ENCODE data around the gene UBE2D2.
"Not testable (repeated sequence)": the region's sequence is repeated elsewhere in the genome, so short reads cannot be mapped to it uniquely, and the experiment has no call there.

DNA sequence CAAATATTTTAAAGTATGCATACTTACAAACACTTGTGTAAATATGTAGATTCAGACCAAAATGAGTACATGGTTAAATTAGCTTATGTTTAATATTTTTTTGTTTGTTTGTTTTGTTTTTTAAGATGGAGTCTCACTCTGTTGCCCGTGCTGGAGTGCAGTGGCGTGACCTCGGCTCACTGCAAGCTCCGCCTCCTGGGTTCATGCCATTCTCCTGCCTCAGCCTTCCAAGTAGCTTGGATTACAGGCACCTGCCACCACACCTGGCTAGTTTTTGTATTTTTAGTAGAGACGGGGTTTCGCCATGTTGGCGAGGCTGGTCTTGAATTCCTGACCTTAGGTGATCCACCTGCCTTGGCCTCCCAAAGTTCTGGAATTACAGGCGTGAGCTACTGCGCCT is 40.8 kb downstream of the UBE2D2 start:
- TF ChIP-seq ISL1 (CRISPR knock-in tag; IDR thresholded peaks at IDR 0.05); ARNTL (CRISPR knock-in tag; IDR thresholded peaks at IDR 0.05; ENCODE audit: borderline replicate concordance, low read depth); SNAI2 (CRISPR knock-in tag; IDR thresholded peaks at IDR 0.05); PPARA (CRISPR knock-in tag; IDR thresholded peaks at IDR 0.05; ENCODE audit: borderline replicate concordance); ZNF70 (CRISPR knock-in tag; IDR thresholded peaks at IDR 0.05); ZNF8 (CRISPR knock-in tag; IDR thresholded peaks at IDR 0.05); OSR1 (CRISPR knock-in tag; IDR thresholded peaks at IDR 0.05); GLIS3 (CRISPR knock-in tag; IDR thresholded peaks at IDR 0.05); ZFP30 (CRISPR knock-in tag; IDR thresholded peaks at IDR 0.05): not testable (repeated sequence)
- TF ChIP-seq, protein P1, sequence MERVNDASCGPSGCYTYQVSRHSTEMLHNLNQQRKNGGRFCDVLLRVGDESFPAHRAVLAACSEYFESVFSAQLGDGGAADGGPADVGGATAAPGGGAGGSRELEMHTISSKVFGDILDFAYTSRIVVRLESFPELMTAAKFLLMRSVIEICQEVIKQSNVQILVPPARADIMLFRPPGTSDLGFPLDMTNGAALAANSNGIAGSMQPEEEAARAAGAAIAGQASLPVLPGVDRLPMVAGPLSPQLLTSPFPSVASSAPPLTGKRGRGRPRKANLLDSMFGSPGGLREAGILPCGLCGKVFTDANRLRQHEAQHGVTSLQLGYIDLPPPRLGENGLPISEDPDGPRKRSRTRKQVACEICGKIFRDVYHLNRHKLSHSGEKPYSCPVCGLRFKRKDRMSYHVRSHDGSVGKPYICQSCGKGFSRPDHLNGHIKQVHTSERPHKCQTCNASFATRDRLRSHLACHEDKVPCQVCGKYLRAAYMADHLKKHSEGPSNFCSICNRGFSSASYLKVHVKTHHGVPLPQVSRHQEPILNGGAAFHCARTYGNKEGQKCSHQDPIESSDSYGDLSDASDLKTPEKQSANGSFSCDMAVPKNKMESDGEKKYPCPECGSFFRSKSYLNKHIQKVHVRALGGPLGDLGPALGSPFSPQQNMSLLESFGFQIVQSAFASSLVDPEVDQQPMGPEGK (CRISPR knock-in tag; IDR thresholded peaks at IDR 0.05; ENCODE audit: borderline replicate concordance) = not testable (repeated sequence)
- TF ChIP-seq, protein P2, sequence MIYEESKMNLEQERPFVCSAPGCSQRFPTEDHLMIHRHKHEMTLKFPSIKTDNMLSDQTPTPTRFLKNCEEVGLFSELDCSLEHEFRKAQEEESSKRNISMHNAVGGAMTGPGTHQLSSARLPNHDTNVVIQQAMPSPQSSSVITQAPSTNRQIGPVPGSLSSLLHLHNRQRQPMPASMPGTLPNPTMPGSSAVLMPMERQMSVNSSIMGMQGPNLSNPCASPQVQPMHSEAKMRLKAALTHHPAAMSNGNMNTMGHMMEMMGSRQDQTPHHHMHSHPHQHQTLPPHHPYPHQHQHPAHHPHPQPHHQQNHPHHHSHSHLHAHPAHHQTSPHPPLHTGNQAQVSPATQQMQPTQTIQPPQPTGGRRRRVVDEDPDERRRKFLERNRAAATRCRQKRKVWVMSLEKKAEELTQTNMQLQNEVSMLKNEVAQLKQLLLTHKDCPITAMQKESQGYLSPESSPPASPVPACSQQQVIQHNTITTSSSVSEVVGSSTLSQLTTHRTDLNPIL (CRISPR knock-in tag; IDR thresholded peaks at IDR 0.05; ENCODE audit: low read depth) = not testable (repeated sequence)
- TF ChIP-seq, protein P3, sequence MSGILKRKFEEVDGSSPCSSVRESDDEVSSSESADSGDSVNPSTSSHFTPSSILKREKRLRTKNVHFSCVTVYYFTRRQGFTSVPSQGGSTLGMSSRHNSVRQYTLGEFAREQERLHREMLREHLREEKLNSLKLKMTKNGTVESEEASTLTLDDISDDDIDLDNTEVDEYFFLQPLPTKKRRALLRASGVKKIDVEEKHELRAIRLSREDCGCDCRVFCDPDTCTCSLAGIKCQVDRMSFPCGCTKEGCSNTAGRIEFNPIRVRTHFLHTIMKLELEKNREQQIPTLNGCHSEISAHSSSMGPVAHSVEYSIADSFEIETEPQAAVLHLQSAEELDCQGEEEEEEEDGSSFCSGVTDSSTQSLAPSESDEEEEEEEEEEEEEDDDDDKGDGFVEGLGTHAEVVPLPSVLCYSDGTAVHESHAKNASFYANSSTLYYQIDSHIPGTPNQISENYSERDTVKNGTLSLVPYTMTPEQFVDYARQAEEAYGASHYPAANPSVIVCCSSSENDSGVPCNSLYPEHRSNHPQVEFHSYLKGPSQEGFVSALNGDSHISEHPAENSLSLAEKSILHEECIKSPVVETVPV (CRISPR knock-in tag; IDR thresholded peaks at IDR 0.05) = not testable (repeated sequence)
- TF ChIP-seq, protein P4, sequence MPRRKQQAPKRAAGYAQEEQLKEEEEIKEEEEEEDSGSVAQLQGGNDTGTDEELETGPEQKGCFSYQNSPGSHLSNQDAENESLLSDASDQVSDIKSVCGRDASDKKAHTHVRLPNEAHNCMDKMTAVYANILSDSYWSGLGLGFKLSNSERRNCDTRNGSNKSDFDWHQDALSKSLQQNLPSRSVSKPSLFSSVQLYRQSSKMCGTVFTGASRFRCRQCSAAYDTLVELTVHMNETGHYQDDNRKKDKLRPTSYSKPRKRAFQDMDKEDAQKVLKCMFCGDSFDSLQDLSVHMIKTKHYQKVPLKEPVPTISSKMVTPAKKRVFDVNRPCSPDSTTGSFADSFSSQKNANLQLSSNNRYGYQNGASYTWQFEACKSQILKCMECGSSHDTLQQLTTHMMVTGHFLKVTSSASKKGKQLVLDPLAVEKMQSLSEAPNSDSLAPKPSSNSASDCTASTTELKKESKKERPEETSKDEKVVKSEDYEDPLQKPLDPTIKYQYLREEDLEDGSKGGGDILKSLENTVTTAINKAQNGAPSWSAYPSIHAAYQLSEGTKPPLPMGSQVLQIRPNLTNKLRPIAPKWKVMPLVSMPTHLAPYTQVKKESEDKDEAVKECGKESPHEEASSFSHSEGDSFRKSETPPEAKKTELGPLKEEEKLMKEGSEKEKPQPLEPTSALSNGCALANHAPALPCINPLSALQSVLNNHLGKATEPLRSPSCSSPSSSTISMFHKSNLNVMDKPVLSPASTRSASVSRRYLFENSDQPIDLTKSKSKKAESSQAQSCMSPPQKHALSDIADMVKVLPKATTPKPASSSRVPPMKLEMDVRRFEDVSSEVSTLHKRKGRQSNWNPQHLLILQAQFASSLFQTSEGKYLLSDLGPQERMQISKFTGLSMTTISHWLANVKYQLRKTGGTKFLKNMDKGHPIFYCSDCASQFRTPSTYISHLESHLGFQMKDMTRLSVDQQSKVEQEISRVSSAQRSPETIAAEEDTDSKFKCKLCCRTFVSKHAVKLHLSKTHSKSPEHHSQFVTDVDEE (CRISPR knock-in tag; IDR thresholded peaks at IDR 0.05) = not testable (repeated sequence)

Measured in SK-N-SH treated with all-trans-retinoic acid at 6 μM for 48 hours (cell line).